ENCODE results near the gene APOA4. TPM values are rescaled to one million over a fixed set of nuclear protein-coding genes. Genes with fewer than 3 reads are reported as not detected.

APOA4 gene
- total RNA-seq, 2 experiments from 2014 or later: not detected

DNA sequence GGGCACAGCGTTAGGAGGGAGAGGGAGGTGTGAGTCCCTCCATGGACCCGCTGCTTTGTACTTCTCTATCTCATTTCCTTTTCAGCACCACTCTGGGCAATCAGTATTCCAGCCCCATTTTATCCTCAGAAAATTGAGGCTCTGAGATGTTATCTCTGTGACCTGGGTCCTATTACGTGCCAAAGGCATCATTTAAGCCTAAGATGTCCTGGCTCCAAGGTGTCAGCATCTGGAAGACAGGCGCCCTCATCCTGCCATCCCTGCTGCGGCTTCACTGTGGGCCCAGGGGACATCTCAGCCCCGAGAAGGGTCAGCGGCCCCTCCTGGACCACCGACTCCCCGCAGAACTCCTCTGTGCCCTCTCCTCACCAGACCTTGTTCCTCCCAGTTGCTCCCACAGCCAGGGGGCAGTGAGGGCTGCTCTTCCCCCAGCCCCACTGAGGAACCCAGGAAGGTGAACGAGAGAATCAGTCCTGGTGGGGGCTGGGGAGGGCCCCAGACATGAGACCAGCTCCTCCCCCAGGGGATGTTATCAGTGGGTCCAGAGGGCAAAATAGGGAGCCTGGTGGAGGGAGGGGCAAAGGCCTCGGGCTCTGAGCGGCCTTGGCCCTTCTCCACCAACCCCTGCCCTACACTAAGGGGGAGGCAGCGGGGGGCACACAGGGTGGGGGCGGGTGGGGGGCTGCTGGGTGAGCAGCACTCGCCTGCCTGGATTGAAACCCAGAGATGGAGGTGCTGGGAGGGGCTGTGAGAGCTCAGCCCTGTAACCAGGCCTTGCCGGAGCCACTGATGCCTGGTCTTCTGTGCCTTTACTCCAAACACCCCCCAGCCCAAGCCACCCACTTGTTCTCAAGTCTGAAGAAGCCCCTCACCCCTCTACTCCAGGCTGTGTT is 5.8 kb upstream of the APOA4 start:
- Mint-ChIP-seq H3K9me3 (ENCODE audit: low read depth) (no peaks in the 10 kb centered on the region), H3K36me3 (ENCODE audit: low read depth) (no peaks in the 10 kb centered on the region), H3K27ac (no peak overlapping the region), H3K4me3 (no peak overlapping the region), H3K4me1 (no peaks in the 10 kb centered on the region), H3K27me3 (no peaks in the 10 kb centered on the region)
- ChIA-PET POLR2A (no interaction called here), CTCF (interaction anchor here (0.8 kb wide), 1 partner anchor 277 kb away, joined by 3 read pairs; no protein-coding TSS in a partner anchor)
- intact Hi-C loops (cut with DNase I, micrococcal nuclease): no loop called here
- ATAC-seq: no peak
- DNase-seq: no peak

DNA sequence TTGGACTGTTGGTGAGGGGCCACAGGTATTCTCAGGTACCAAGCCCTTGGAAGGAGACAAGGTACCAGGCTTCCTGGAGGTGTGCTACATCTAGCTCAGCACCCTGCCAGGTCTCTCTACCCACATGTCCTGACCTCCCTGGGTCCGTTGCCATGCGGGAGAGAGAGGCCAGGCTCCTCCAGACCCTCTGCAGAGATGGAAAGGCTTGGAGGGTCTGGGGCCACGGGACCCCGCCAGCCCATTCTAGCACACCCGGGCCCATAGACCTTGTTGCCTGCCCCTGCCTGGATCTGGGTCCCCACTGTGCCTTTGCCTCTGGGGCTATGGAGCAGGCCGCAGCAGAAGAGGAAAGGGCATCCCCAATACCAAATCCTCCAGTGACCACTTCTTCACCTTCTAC is 4.4 kb upstream of the APOA4 start:
- no peaks in the 10 kb centered on the region for H3K9me3 Mint-ChIP-seq (ENCODE audit: low read depth)
- no peaks in the 10 kb centered on the region for H3K36me3 Mint-ChIP-seq (ENCODE audit: low read depth)

GRCh38 chr11:116826751-116827431 is 3.8 kb upstream of the APOA4 start:
- no peak overlapping the region for H3K27ac Mint-ChIP-seq

More for the DNA sequence above, 4.4 kb upstream of the APOA4 start:
- Mint-ChIP-seq H3K4me1 (no peaks in the 10 kb centered on the region), H3K27me3 (no peaks in the 10 kb centered on the region), H3K4me3 (no peak overlapping the region), H3K27ac (no peak overlapping the region)
- intact Hi-C loops (cut with DNase I, micrococcal nuclease): no loop called here
- POLR2A ChIA-PET: no interaction called here
- ATAC-seq: no peak
- no peak for DNase-seq
- CTCF ChIA-PET: no interaction called here

DNA sequence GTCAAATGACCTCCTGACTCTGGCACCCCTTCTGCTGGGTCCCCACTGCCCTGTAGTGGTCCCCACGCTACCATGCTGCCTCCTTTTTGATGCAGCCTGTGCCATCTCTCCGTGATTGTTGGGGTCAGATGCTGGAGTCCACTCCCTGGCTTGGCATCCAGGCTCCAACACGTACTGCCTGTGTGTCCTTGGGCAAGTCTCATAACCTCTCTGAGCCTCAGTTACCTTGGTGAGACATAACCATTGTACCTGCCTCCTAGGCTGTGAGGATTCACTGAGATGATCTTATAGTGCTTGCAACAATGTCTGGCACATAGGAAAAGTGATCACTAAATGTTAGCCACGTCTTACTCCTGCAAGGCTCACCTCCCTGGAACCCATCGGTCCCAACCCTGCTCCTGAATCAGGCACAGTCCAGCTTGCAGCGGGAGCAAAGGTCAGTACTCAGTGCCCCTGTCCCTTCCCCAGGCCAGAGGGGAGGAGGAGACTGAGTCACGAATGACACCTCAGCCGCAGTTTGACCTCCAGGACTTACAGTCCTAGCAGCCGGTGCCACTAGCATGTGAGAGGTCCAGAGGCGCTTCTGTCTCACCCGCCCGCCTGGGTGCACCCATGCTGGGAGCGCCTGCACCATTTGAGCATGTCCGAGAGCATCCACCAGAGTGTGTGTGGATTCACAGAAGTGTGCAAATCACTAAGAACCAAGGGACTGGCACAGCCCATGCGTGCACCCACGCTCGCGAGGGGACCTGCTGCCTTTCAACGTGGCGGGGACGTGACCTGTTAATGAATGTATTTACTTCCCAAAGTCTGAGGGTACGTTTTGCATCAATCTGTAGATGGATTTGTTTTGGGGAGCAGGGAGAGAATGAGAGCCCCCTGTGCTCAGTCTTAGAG is 3.0 kb upstream of the APOA4 start:
- Mint-ChIP-seq H3K9me3 (ENCODE audit: low read depth) (no peaks in the 10 kb centered on the region), H3K4me1 (no peaks in the 10 kb centered on the region), H3K27ac (no peak overlapping the region), H3K36me3 (ENCODE audit: low read depth) (no peaks in the 10 kb centered on the region), H3K4me3 (no peak overlapping the region), H3K27me3 (no peaks in the 10 kb centered on the region)
- intact Hi-C loops (cut with DNase I, micrococcal nuclease): no loop called here
- POLR2A ChIA-PET: no interaction called here
- ATAC-seq (no peak), DNase-seq (no peak)
- CTCF ChIA-PET: no interaction called here

More at GRCh38 chr11:116826751-116827431, 3.8 kb upstream of the APOA4 start:
- POLR2A ChIA-PET: no interaction called here
- no peaks in the 10 kb centered on the region for H3K27me3 Mint-ChIP-seq
- CTCF ChIA-PET: no interaction called here
- no peaks in the 10 kb centered on the region for H3K9me3 Mint-ChIP-seq (ENCODE audit: low read depth)
- ATAC-seq (no peak), DNase-seq (no peak)
- H3K36me3 Mint-ChIP-seq (ENCODE audit: low read depth): no peaks in the 10 kb centered on the region
- no peaks in the 10 kb centered on the region for H3K4me1 Mint-ChIP-seq
- intact Hi-C loops (cut with DNase I, micrococcal nuclease): no loop called here
- H3K4me3 Mint-ChIP-seq: no peak overlapping the region

DNA sequence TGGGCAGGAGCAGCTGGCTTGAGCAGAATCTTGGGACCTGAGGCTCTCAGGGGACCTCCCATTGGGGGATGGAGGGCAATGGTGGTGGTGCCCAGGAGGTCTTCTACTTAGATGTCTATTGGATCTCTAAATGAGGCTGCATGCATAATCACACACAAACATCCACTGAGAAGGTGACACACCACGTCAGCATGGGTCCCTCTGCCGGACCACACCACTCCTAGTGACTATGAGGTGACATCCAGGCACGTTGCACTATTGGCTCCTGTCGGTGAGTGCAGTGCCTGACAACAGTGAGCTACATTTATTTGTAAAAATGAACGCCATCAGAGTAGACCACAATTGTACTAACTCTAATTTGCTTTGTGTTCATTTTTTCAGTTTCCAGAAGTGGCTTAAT is 2.3 kb upstream of the APOA4 start:
- ATAC-seq: no peak
- H3K27ac Mint-ChIP-seq: no peak overlapping the region
- H3K9me3 Mint-ChIP-seq (ENCODE audit: low read depth): no peaks in the 10 kb centered on the region
- CTCF ChIA-PET: interaction anchor here (0.7 kb wide), 1 partner anchor 92 kb away, joined by 3 read pairs; no protein-coding TSS in a partner anchor
- intact Hi-C loops (cut with DNase I, micrococcal nuclease): no loop called here
- no peaks in the 10 kb centered on the region for H3K27me3 Mint-ChIP-seq
- no peaks in the 10 kb centered on the region for H3K36me3 Mint-ChIP-seq (ENCODE audit: low read depth)
- DNase-seq: no peak
- H3K4me1 Mint-ChIP-seq: no peaks in the 10 kb centered on the region
- no peak overlapping the region for H3K4me3 Mint-ChIP-seq
- POLR2A ChIA-PET: no interaction called here

GRCh38 chr11:116822575-116822974 is 529 bp downstream of the APOA4 start:
- POLR2A ChIA-PET: interaction anchor here (0.7 to 1.1 kb wide), 3 partner anchors 13 to 342 kb away, joined by 3 read pairs; no protein-coding TSS in a partner anchor
- no peaks in the 10 kb centered on the region for H3K9me3 Mint-ChIP-seq (ENCODE audit: low read depth)

GRCh38 chr11:116821050-116821918 is 1.8 kb downstream of the APOA4 start:
- CTCF ChIA-PET: interaction anchor here (0.6 to 1.8 kb wide), 7 partner anchors 12 to 386 kb away, joined by 3 to 5 read pairs (median 3); partner anchors contain the start of gene APOA5
- H3K4me1 Mint-ChIP-seq: no peaks in the 10 kb centered on the region
- no peak for ATAC-seq
- DNase-seq: no peak
- no peaks in the 10 kb centered on the region for H3K27me3 Mint-ChIP-seq
- POLR2A ChIA-PET: no interaction called here
- H3K27ac Mint-ChIP-seq: no peak overlapping the region
- H3K9me3 Mint-ChIP-seq (ENCODE audit: low read depth): no peaks in the 10 kb centered on the region
- intact Hi-C loops (cut with DNase I, micrococcal nuclease): no loop called here
- no peaks in the 10 kb centered on the region for H3K36me3 Mint-ChIP-seq (ENCODE audit: low read depth)
- no peak overlapping the region for H3K4me3 Mint-ChIP-seq

More at GRCh38 chr11:116822575-116822974, 529 bp downstream of the APOA4 start:
- no peak overlapping the region for H3K4me3 Mint-ChIP-seq
- H3K27me3 Mint-ChIP-seq: no peaks in the 10 kb centered on the region
- DNase-seq (no peak), ATAC-seq (no peak)
- intact Hi-C loops (cut with DNase I, micrococcal nuclease): no loop called here
- no peaks in the 10 kb centered on the region for H3K4me1 Mint-ChIP-seq
- H3K27ac Mint-ChIP-seq: no peak overlapping the region
- no peaks in the 10 kb centered on the region for H3K36me3 Mint-ChIP-seq (ENCODE audit: low read depth)
- CTCF ChIA-PET: interaction anchor here (0.6 to 1.7 kb wide), 4 partner anchors 11 to 284 kb away, joined by 3 to 5 read pairs (median 4); no protein-coding TSS in a partner anchor

DNA sequence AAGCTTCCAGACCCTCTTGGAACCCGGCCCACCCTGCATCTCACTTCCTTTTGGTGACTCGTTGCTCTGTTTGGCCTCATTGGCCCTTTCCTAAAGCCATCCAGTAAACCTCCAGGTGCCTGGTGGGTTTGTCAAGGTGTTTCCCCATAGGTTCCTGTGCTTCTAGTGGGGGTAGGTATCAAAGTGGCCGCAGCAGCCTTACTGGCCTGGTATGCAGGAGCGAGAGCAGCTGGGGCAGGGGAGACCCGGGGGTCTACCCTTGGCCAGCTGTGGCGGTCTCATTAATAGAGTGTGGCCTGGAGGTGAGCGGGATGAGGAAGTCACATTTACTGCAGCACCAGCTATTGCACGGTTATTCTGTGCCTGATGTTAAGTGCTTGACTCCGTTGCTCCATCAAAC is 4.1 kb downstream of the APOA4 start:
- Mint-ChIP-seq H3K9me3 (ENCODE audit: low read depth) (no peaks in the 10 kb centered on the region), H3K4me3 (no peak overlapping the region), H3K36me3 (ENCODE audit: low read depth) (no peaks in the 10 kb centered on the region), H3K4me1 (no peaks in the 10 kb centered on the region), H3K27ac (no peak overlapping the region), H3K27me3 (no peaks in the 10 kb centered on the region)
- ATAC-seq (no peak), DNase-seq (no peak)
- ChIA-PET CTCF (no interaction called here), POLR2A (no interaction called here)
- intact Hi-C loops (cut with DNase I, micrococcal nuclease): no loop called here

GRCh38 chr11:116814502-116814901 is 8.6 kb downstream of the APOA4 start:
- DNase-seq: no peak
- ChIA-PET CTCF (no interaction called here), POLR2A (no interaction called here)
- H3K4me3 Mint-ChIP-seq: no peak overlapping the region
- H3K27ac Mint-ChIP-seq: no peak overlapping the region
- H3K27me3 Mint-ChIP-seq: no peaks in the 10 kb centered on the region
- intact Hi-C loops (cut with DNase I, micrococcal nuclease): no loop called here
- no peaks in the 10 kb centered on the region for H3K36me3 Mint-ChIP-seq (ENCODE audit: low read depth)
- no peaks in the 10 kb centered on the region for H3K9me3 Mint-ChIP-seq (ENCODE audit: low read depth)
- ATAC-seq: no peak
- H3K4me1 Mint-ChIP-seq: no peaks in the 10 kb centered on the region

DNA sequence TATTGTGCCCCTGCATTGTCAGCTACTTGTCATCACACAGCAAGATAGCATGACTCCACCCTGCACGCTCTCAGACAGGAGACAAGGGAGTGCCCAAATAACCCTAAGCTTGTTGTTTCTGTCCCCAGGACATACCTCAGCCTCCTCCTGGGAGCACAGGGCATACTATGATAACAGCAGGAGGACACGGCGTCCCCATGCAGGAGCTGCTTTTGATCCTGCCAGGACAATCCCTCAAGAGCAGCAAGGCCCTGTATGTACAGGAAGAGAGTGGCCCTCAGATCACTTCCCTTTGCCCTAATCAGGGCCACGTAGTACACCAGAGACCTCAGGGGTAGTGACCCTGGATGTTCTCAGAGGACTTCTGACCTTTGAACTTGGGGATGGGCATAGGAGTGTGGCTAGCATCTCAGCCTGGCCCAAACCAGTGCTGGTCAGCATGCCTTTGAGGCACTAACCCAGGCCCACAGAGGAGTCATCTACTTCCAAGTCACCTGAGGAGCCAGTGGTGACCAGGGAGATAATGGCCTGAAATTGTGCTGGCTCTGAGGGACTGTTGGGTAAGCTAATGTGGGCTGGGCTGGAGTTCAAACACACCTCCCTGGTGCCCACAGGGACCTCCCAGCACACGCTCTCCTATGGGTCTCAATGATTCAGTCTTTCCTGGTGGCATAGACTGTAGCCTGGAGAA is 9.2 kb downstream of the APOA4 start:
- intact Hi-C loops (cut with DNase I, micrococcal nuclease): no loop called here
- no peaks in the 10 kb centered on the region for H3K4me1 Mint-ChIP-seq

More for the DNA sequence above, 9.2 kb downstream of the APOA4 start:
- no peaks in the 10 kb centered on the region for H3K27me3 Mint-ChIP-seq
- no peaks in the 10 kb centered on the region for H3K36me3 Mint-ChIP-seq (ENCODE audit: low read depth)
- ChIA-PET CTCF (interaction anchor here (0.7 to 2.0 kb wide), 5 partner anchors 22 to 292 kb away, joined by 3 to 10 read pairs (median 3); partner anchors contain the start of gene APOA5), POLR2A (no interaction called here)
- H3K27ac Mint-ChIP-seq: no peak overlapping the region
- ATAC-seq (no peak), DNase-seq (no peak)
- H3K9me3 Mint-ChIP-seq (ENCODE audit: low read depth): no peaks in the 10 kb centered on the region
- H3K4me3 Mint-ChIP-seq: no peak overlapping the region

All from activated CD4-positive, alpha-beta T cell treated with anti-CD3 and anti-CD28 coated beads for 36 hours (primary cell).